B cell (primary cell): ENCODE measurements around the gene PRKCB. TPM values are rescaled to one million over a fixed set of nuclear protein-coding genes. Genes with fewer than 3 reads are reported as not detected.
A peak's percentile ranks its signal among the peaks of the same experiment; 100 is the strongest.

Experiments
- ATAC-seq: fragments of 200-7000 bp; cut with Tn5 transposase; one replicate; pipeline ENCODE4 v1.10.0; 2021; ENCODE audit warnings: low read depth, mild to moderate bottlenecking, moderate number of reproducible peaks, moderate library complexity
- CTCF ChIA-PET: fragments of 350-600 bp; sonication (Branson Sonifier 250); formaldehyde crosslinking; loops from one replicate; lab custom pipeline; 2021; ENCODE audit warnings: antibody characterized with exemption, inconsistent platforms; lab: Charles Lee
- POLR2A ChIA-PET: fragments of 350-600 bp; sonication (Branson Sonifier 250); formaldehyde crosslinking; loops from one replicate; lab custom pipeline; 2021; ENCODE audit warnings: antibody characterized with exemption; lab: Charles Lee
- DNase-seq: peaks from one replicate; pipeline ENCODE4 v3.0.0; 2013
- H2AFZ ChIP-seq: 2 replicates; pipeline ENCODE4 v1.6.1; 2012; ENCODE audit warnings: mild to moderate bottlenecking, low read depth, low read length; ENCODE audit not compliant: insufficient read depth, poor library complexity, severe bottlenecking
- H3K27ac ChIP-seq, 2 donors: 1 replicate in 1 of 2; 2 replicates in 1 of 2; pipeline ENCODE4 v1.5.1; 2012 to 2013; ENCODE audit warnings: low read length in 2 of 2, mild to moderate bottlenecking in 2 of 2, moderate library complexity in 1 of 2
- H3K27me3 ChIP-seq, 4 experiments: fragments of 200-600 bp in 1 of 4; sonication (generic) in 1 of 4; replicated peaks in 1 of 4; 1 replicate in 2 of 4; 2 replicates in 2 of 4; pipeline versions ENCODE4 v1.6.1 to v1.7.0; 2013 to 2016; ENCODE audit warnings: low read length in 3 of 4, mild to moderate bottlenecking in 2 of 4, mixed read lengths in 1 of 4, moderate library complexity in 1 of 4; ENCODE audit not compliant: insufficient read depth in 4 of 4, control insufficient read depth in 3 of 4; ENCODE audit errors: control extremely low read depth in 1 of 4
- H3K36me3 ChIP-seq, 2 experiments: replicated peaks in 1 of 2; 1 replicate in 1 of 2; 2 replicates in 1 of 2; pipeline versions ENCODE4 v1.6.1 to v1.7.1; 2013; ENCODE audit warnings: low read length in 1 of 2; ENCODE audit not compliant: insufficient read depth in 2 of 2, control insufficient read depth in 1 of 2; ENCODE audit errors: control extremely low read depth in 1 of 2, extremely low read depth in 1 of 2
- H3K4me1 ChIP-seq, 2 donors: fragments of 200-600 bp in 1 of 2; sonication (generic) in 1 of 2; 1 replicate in 1 of 2; 2 replicates in 1 of 2; pipeline versions ENCODE4 v1.5.1 to v1.6.1; 2013 to 2017; ENCODE audit warnings: low read length in 2 of 2; ENCODE audit not compliant: control insufficient read depth in 2 of 2, insufficient read depth in 2 of 2
- H3K4me2 ChIP-seq: replicated peaks from 2 replicates; pipeline ENCODE3; 2012; ENCODE audit warnings: mild to moderate bottlenecking, low read depth, low read length; ENCODE audit not compliant: poor library complexity, severe bottlenecking
- H3K4me3 ChIP-seq, 5 experiments: fragments of 200-600 bp in 1 of 5; sonication (generic) in 1 of 5; 1 replicate in 3 of 5; 2 replicates in 2 of 5; pipeline versions ENCODE4 v1.5.1 to v1.7.0; 2011 to 2016; ENCODE audit warnings: low read length in 4 of 5, mild to moderate bottlenecking in 4 of 5, low read depth in 2 of 5, control low read depth in 1 of 5, moderate library complexity in 1 of 5; ENCODE audit not compliant: insufficient read depth in 1 of 5; ENCODE audit errors: control extremely low read depth in 1 of 5, extremely low read depth in 1 of 5
- H3K79me2 ChIP-seq: fragments of 200-600 bp; sonication (generic); one replicate; pipeline ENCODE4 v1.6.0; 2016; ENCODE audit warnings: low read length; ENCODE audit not compliant: control insufficient read depth, insufficient read depth
- H3K9ac ChIP-seq: fragments of 200-600 bp; sonication (generic); 2 replicates; pipeline ENCODE4 v1.6.1; 2017; ENCODE audit warnings: mild to moderate bottlenecking, low read length, moderate library complexity
- H3K9me3 ChIP-seq, 3 donors: one replicate each; pipeline versions ENCODE4 v1.6.1 to v1.7.1; 2013; ENCODE audit warnings: low read length in 2 of 3; ENCODE audit not compliant: control insufficient read depth in 2 of 3, insufficient read depth in 1 of 3; ENCODE audit errors: control extremely low read depth in 1 of 3
- H4K20me1 ChIP-seq: 2 replicates; pipeline ENCODE4 v1.6.0; 2012; ENCODE audit warnings: mild to moderate bottlenecking, low read length; ENCODE audit not compliant: insufficient read depth, control insufficient read depth, poor library complexity, severe bottlenecking
- H3K27ac Mint-ChIP-seq: one replicate; pipeline ENCODE4 v1.8.0; 2021; ENCODE audit warnings: mixed read lengths
- H3K27me3 Mint-ChIP-seq: one replicate; pipeline ENCODE4 v1.8.0; 2021; ENCODE audit warnings: mixed read lengths
- H3K4me1 Mint-ChIP-seq: one replicate; pipeline ENCODE4 v1.8.0; 2021; ENCODE audit warnings: mixed read lengths
- H3K4me3 Mint-ChIP-seq: one replicate; pipeline ENCODE4 v1.8.0; 2021; ENCODE audit warnings: mixed read lengths
- H3K9me3 Mint-ChIP-seq: one replicate; pipeline ENCODE4 v1.8.0; 2022; ENCODE audit warnings: mixed read lengths; ENCODE audit not compliant: insufficient read depth
- EZH2 ChIP-seq: IDR thresholded peaks from 2 replicates; pipeline ENCODE4 v1.6.1; 2012; ENCODE audit warnings: borderline replicate concordance, low read depth, mild to moderate bottlenecking, moderate library complexity, low read length; ENCODE audit not compliant: insufficient read depth, poor library complexity, severe bottlenecking
- WGBS: methylation state at CpG from one replicate; pipeline ENCODE4 v1.1.5; 2013; ENCODE audit warnings: missing lambda C conversion rate; ENCODE audit not compliant: insufficient coverage; 5-methylcytosine and 5-hydroxymethylcytosine counted together
- intact Hi-C: fragments of 100-400 bp; cut with micrococcal nuclease; formaldehyde crosslinking; loops from one replicate; pipeline ENCODE4 v1.10.0; 2022
- polyA plus RNA-seq: library from polyadenylated mRNA; depleted of rRNA; stranded (reverse); fragments of >200 nt; gene quantifications from 2 replicates; pipeline ENCODE4 v1.2.3, GENCODE V29; 2012
- total RNA-seq, 2 donors: library from RNA; stranded (reverse); fragments of 120-200 nt in 1 of 2; gene quantifications; 1 replicate in 1 of 2; 2 replicates in 1 of 2; pipeline versions ENCODE4 v1.2.3 to v1.2.4, GENCODE V29; 2013 to 2022
- TF ChIP-seq, protein P1 (sequence below): fragments of 200-600 bp; IDR thresholded peaks from one replicate; pipeline ENCODE4 v1.8.0; 2022; ENCODE audit warnings: antibody characterized with exemption, mild to moderate bottlenecking

Gene PRKCB
- total and polyA plus RNA-seq, 2 donors (not counting 1 experiment from before 2014, with no cell fraction given) = 106 to 373 TPM

DNA sequence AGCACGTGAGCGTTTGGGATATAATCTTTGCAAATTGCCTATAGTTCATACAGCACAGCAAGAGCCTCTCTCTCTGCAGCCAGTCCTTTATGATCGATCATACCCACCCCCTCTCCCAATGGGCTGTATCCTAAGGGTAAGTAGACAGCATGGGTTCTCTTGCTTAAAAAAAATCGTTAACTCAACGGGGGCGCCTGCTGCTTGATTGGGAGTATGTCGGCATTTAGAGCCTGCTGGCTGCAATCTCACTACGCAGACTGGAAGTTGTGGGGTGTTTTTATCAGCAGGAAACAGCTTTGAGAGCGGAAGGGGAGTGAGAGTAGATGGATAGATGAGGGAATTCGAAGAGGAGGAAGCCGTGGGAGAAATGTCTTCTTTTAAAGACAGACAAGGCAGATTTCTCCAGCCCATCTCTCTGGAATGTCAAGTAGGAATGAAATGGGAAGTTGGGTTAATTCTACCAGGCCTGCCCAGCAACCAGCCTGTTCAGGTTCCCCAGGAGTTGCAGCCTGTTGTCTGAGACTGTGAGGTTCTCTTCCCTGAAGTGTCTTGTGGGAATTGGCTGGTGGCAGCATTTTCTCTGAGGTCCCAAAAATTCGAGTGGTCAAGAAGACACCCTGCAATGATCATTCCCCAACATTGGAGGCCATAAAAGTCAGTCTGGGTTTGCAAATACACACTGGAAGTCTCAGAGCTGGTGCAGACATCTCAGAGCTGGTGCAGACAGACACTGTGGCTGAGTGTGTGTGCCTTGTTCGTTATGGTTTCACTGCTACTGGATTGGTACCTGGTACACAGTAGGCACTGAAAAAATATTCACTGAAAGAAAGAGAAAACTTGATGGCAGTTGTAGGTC lies 65.6 kb downstream of the PRKCB start:
- Mint-ChIP-seq H3K4me3 (peak overlapping the region; percentile 54), H3K4me1 (peaks cover 87% of the 10 kb centered on the region), H3K9me3 (no peaks in the 10 kb centered on the region), H3K27ac (peak overlapping the region; percentile 60), H3K27me3 (no peaks in the 10 kb centered on the region)
- no peak for TF ChIP-seq EZH2
- TF ChIP-seq, protein P1, sequence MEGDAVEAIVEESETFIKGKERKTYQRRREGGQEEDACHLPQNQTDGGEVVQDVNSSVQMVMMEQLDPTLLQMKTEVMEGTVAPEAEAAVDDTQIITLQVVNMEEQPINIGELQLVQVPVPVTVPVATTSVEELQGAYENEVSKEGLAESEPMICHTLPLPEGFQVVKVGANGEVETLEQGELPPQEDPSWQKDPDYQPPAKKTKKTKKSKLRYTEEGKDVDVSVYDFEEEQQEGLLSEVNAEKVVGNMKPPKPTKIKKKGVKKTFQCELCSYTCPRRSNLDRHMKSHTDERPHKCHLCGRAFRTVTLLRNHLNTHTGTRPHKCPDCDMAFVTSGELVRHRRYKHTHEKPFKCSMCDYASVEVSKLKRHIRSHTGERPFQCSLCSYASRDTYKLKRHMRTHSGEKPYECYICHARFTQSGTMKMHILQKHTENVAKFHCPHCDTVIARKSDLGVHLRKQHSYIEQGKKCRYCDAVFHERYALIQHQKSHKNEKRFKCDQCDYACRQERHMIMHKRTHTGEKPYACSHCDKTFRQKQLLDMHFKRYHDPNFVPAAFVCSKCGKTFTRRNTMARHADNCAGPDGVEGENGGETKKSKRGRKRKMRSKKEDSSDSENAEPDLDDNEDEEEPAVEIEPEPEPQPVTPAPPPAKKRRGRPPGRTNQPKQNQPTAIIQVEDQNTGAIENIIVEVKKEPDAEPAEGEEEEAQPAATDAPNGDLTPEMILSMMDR = no peak
- Histone ChIP-seq H3K79me2 (peaks cover 95% of the 10 kb centered on the region), H3K9me3 (no peaks in the 10 kb centered on the region), H2AFZ (no peak overlapping the region), H3K4me2 (peak overlapping the region; percentile 55), H3K36me3 (peaks cover 5 to 16% of the 10 kb centered on the region in 2 experiments), H4K20me1 (peaks cover 53% of the 10 kb centered on the region), H3K9ac (peak overlapping the region; percentile 26), H3K4me3 (peak overlapping the region in 1 of 5 experiments; percentile 16), H3K27ac (peak overlapping the region in 1 of 2 donors; percentile 17), H3K4me1 (peaks cover 75 to 85% of the 10 kb centered on the region in 2 donors), H3K27me3 (no peaks in the 10 kb centered on the region)
- POLR2A ChIA-PET = no interaction called here
- intact Hi-C loops = loop anchor here (10.0 kb wide), 1 partner anchor 47 kb away; no protein-coding TSS in a partner anchor
- CTCF ChIA-PET = interaction anchor here (0.9 to 2.6 kb wide), 5 partner anchors 10 to 112 kb away, joined by 3 to 8 read pairs (median 3); no protein-coding TSS in a partner anchor
- no peak for DNase-seq
- 25% methylated on average over 10 of the region's 13 CpGs for WGBS
- ATAC-seq = no peak
